Prostate gland (tissue), 2 donors: ENCODE measurements around the gene SEC24D.

ENCODE experiments used
- POLR2AphosphoS5 ChIP-seq: sonication (generic); formaldehyde crosslinking; IDR thresholded peaks from one replicate; pipeline ENCODE4 v1.6.1; 2017; ENCODE audit warnings: antibody characterized with exemption
- TF ChIP-seq, protein P1 (sequence below), 4 experiments: fragments of 200-600 bp in 2 of 4; fragments of 450-650 bp in 2 of 4; sonication (generic) in 2 of 4; IDR thresholded peaks; 1 replicate in 3 of 4; 2 replicates in 1 of 4; pipeline ENCODE4 v1.5.1; 2016 to 2019; ENCODE audit warnings: antibody characterized with exemption in 4 of 4, mild to moderate bottlenecking in 2 of 4, moderate library complexity in 2 of 4

DNA sequence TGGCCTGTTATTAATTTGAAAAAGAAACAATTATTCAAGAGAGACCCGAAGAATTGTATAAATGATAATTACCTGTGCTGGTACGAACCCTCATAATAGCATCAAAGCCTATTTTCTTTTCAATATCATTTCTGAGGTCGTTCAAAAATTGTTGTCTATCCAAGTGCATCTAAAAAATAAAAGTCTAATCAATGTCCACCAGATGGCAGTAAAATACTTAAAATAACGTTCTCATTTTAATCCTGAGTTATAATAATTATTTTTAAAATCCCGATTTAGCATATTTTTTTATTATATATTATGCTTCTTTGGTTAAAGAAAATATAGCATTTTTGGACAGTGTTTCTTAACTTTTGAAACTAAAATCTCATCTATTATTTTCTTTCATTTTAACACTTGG lies 95.1 kb downstream of the SEC24D start:
- TF ChIP-seq, protein P1, sequence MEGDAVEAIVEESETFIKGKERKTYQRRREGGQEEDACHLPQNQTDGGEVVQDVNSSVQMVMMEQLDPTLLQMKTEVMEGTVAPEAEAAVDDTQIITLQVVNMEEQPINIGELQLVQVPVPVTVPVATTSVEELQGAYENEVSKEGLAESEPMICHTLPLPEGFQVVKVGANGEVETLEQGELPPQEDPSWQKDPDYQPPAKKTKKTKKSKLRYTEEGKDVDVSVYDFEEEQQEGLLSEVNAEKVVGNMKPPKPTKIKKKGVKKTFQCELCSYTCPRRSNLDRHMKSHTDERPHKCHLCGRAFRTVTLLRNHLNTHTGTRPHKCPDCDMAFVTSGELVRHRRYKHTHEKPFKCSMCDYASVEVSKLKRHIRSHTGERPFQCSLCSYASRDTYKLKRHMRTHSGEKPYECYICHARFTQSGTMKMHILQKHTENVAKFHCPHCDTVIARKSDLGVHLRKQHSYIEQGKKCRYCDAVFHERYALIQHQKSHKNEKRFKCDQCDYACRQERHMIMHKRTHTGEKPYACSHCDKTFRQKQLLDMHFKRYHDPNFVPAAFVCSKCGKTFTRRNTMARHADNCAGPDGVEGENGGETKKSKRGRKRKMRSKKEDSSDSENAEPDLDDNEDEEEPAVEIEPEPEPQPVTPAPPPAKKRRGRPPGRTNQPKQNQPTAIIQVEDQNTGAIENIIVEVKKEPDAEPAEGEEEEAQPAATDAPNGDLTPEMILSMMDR (IDR thresholded peaks at IDR 0.05) = peak in 3 of 4 experiments; percentile 54 to 66 (median 58)
- no peak for TF ChIP-seq POLR2AphosphoS5
